Measurements from ENCODE around the gene RAB6A.

The RAB6A gene

DNA sequence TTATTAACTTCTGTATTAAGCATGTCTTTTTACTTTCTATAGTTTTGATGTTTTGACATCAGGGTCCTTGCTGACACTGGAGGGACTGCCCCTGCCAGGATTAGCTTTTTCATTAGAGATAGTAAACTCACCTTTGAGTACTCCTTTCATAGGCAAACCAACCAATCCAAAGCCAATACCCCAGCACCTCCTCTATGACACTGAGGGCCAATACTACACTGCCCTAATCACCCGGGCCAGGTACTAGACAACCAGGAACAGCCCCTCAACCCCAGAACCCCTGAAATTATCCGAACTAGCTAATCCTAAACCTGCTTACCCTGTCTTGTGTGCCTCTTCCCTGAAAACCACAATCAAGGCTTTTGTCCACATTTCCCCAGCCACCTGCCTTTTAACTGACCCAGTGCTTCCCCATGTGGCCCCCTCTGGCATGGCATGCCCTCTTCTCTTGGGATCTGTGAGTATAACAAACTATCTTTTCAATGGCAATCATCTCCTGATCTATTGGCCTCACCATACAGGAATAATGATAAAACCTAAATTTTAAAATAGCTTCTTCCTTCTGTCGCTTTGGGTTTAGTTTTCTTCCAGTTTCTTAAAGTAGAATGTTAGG, 31.2 kb downstream of the RAB6A start:
- no peak overlapping the region for H3K4me3 ChIP-seq (replicated peaks in 1 of 2; ENCODE audit: low read depth in 2 of 2, low read length in 2 of 2)
- TF ChIP-seq, protein P1, sequence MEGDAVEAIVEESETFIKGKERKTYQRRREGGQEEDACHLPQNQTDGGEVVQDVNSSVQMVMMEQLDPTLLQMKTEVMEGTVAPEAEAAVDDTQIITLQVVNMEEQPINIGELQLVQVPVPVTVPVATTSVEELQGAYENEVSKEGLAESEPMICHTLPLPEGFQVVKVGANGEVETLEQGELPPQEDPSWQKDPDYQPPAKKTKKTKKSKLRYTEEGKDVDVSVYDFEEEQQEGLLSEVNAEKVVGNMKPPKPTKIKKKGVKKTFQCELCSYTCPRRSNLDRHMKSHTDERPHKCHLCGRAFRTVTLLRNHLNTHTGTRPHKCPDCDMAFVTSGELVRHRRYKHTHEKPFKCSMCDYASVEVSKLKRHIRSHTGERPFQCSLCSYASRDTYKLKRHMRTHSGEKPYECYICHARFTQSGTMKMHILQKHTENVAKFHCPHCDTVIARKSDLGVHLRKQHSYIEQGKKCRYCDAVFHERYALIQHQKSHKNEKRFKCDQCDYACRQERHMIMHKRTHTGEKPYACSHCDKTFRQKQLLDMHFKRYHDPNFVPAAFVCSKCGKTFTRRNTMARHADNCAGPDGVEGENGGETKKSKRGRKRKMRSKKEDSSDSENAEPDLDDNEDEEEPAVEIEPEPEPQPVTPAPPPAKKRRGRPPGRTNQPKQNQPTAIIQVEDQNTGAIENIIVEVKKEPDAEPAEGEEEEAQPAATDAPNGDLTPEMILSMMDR (IDR thresholded peaks at IDR 0.05; ENCODE audit: low read depth, low read length) = peak; percentile 55
- peak in 1 of 2 donors; percentile 9 for DNase-seq (ENCODE audit: low read depth in 2 of 2)

DNA sequence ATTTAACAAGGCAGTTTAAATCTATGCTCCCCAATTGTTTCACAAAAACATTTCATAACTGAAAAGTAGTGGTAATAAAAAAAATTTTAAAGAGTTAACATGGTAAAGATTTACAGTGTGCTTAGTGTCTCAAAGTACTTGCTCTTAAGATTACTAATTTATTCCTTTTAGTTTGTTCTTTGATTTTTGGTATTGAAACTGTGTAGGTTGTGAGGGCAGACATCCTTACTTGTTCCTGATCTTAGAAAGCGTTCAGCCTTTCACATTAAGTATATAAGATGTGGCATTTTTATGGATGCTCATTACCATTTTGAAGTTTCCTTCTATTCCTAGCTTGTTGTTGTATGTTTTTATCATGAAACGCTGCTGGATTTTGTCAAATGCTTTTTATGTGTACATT, 32.9 kb downstream of the RAB6A start:
- no peak overlapping the region for H3K4me3 ChIP-seq (replicated peaks in 1 of 2; ENCODE audit: low read depth in 2 of 2, low read length in 2 of 2)
- TF ChIP-seq, protein P1 (IDR thresholded peaks at IDR 0.05; ENCODE audit: low read depth, low read length) = no peak
- DNase-seq (ENCODE audit: low read depth in 2 of 2) = no peak

DNA sequence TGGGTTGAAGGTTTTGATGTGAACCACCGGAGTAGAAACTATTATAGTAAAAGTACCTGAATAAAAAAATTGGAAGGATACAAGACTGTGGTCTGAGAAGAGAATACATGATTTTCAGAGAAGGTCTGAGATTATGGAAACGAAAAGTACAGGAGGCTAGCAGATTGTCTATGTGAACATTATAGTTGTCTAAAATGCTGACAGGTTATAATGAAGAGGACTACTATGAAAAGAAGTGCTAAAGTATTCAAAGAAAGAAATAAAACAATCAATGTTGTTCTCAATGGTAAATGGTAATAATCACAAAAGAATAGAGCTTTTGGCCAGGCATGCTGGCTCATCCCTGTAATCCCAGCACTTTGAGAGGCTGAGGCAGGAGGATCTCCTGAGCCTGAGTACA, 34.0 kb downstream of the RAB6A start:
- TF ChIP-seq, protein P1 (IDR thresholded peaks at IDR 0.05; ENCODE audit: low read depth, low read length) = no peak
- no peak overlapping the region for H3K4me3 ChIP-seq (replicated peaks in 1 of 2; ENCODE audit: low read depth in 2 of 2, low read length in 2 of 2)
- DNase-seq (ENCODE audit: low read depth in 2 of 2) = no peak

DNA sequence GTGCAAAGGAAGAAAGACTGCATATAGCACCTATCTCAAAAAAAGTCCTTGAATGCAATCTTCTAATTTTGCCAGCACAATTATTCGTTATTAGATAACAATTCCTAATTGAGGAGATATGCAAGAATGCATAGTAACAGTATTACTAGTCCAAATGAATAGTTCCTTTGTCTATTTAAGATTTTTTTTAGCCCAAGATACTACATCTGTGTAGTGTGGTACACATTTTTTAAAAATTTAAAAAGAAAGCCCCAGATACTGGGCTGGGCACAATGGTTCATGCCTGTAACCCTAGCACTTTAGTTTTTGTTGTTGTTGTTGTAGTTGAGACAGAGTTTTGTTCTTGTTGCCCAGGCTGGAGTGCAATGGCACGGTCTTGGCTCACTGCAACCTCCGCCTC, 43.7 kb downstream of the RAB6A start:
- DNase-seq (ENCODE audit: low read depth in 2 of 2) = no peak
- TF ChIP-seq, protein P1 (IDR thresholded peaks at IDR 0.05; ENCODE audit: low read depth, low read length) = no peak
- no peak overlapping the region for H3K4me3 ChIP-seq (replicated peaks in 1 of 2; ENCODE audit: low read depth in 2 of 2, low read length in 2 of 2)

DNA sequence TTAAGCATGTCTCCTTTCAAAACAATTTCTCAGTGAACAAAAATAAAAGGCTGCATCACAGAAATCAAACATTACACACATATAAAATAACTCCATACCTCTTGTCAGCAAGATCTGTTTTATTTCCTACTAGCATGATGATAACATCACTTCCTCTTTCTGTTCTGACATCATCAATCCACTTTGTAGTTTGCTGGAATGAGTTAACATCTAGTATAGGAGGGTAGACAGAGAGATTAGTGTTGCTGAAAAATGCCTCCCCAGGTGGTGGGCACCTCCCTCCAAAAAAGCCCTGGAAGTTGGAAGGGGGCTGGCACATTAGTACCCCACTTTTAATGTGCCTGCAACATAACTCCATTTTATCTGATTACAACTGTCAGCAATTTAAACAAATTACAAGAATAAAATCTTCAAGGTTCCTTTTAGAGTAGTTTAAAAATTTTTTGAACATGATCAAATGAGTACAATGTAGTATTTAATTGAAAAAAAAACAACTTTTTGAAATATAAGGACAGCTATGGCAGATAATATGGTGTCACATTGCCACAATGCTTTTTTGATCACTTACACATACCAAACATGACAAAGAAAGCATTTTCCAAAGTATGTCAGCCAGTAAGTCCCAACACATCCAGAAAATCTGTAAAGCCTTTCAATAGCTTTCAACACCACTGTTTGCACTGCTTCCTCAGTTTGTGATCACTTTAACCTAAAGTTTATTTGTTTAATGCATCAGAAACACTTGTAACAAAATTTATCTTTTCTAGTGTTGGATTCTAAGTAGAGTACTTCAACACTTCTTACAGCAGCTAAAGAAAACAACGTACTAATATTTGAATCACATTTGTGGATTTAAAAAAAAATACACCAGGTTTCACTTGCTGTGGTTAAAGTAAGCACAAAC, 44.5 kb downstream of the RAB6A start:
- TF ChIP-seq, protein P1 (IDR thresholded peaks at IDR 0.05; ENCODE audit: low read depth, low read length) = no peak
- DNase-seq (ENCODE audit: low read depth in 2 of 2) = peak in 1 of 2 donors; percentile 13
- H3K4me3 ChIP-seq (replicated peaks in 1 of 2; ENCODE audit: low read depth in 2 of 2, low read length in 2 of 2) = no peak overlapping the region

DNA sequence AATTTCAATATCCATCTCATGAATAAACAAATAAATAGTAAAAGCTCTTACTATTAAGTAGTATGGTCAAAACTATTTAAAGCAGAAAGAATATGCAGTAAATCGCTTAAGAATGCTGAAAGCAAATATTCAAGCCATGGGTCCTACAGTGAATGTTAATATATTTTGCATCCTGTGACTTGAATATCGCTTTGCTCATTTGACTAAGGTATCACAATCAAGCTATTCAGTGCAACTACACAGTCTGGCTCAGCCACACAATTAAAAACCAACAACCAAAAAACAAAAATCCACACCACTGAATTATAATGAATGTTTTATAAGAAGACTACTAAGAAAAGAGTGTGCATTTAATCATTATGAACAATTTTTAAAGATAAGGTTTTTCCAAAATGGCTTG, 45.3 kb downstream of the RAB6A start:
- no peak for DNase-seq (ENCODE audit: low read depth in 2 of 2)
- no peak overlapping the region for H3K4me3 ChIP-seq (replicated peaks in 1 of 2; ENCODE audit: low read depth in 2 of 2, low read length in 2 of 2)
- TF ChIP-seq, protein P1 (IDR thresholded peaks at IDR 0.05; ENCODE audit: low read depth, low read length) = no peak

Data from cardiac fibroblast (primary cell).